HG03045 (cell line): Measurements from ENCODE around the gene EIF4G3.
"Not testable (repeated sequence)": the region's sequence is repeated elsewhere in the genome, so short reads cannot be mapped to it uniquely, and the experiment has no call there.

ENCODE experiments used
- ATAC-seq: cut with Tn5 transposase; IDR thresholded peaks from one replicate; pipeline ENCODE4 v1.9.1; 2021; ENCODE audit warnings: mild to moderate bottlenecking, moderate library complexity; ENCODE audit not compliant: unreplicated experiment

Gene EIF4G3

GRCh38 chr1:20887246-20887645 lies 289.5 kb downstream of the EIF4G3 start:
- ATAC-seq: no peak

GRCh38 chr1:20885121-20885520 lies 291.6 kb downstream of the EIF4G3 start:
- no peak for ATAC-seq

GRCh38 chr1:20884513-20884912 lies 292.2 kb downstream of the EIF4G3 start:
- ATAC-seq: no peak

- no peak for ATAC-seq
Observed at GRCh38 chr1:20883766-20884165, 292.9 kb downstream of the EIF4G3 start.

GRCh38 chr1:20882837-20883236 lies 293.9 kb downstream of the EIF4G3 start:
- no peak for ATAC-seq

GRCh38 chr1:20878799-20879198 lies 297.9 kb downstream of the EIF4G3 start:
- no peak for ATAC-seq

- ATAC-seq: no peak
Observed at GRCh38 chr1:20875198-20875973, 301.3 kb downstream of the EIF4G3 start.

GRCh38 chr1:20873311-20873710 lies 303.4 kb downstream of the EIF4G3 start:
- no peak for ATAC-seq

GRCh38 chr1:20871419-20871818 lies 305.3 kb downstream of the EIF4G3 start:
- ATAC-seq: no peak

- no peak for ATAC-seq
Observed at GRCh38 chr1:20870718-20871117, 306.0 kb downstream of the EIF4G3 start.

- ATAC-seq: no peak
Observed at GRCh38 chr1:20868263-20868662, 308.4 kb downstream of the EIF4G3 start.

- ATAC-seq: no peak
Observed at GRCh38 chr1:20867847-20868246, 308.9 kb downstream of the EIF4G3 start.

- ATAC-seq: no peak
Observed at GRCh38 chr1:20867062-20867461, 309.6 kb downstream of the EIF4G3 start.

GRCh38 chr1:20865001-20865400 lies 311.7 kb downstream of the EIF4G3 start:
- no peak for ATAC-seq

GRCh38 chr1:20854529-20854928 lies 322.2 kb downstream of the EIF4G3 start:
- no peak for ATAC-seq

- ATAC-seq: not testable (repeated sequence)
Observed at GRCh38 chr1:20851791-20852190, 324.9 kb downstream of the EIF4G3 start.

GRCh38 chr1:20850021-20850420 lies 326.7 kb downstream of the EIF4G3 start:
- ATAC-seq: no peak

GRCh38 chr1:20849100-20849499 lies 327.6 kb downstream of the EIF4G3 start:
- no peak for ATAC-seq

GRCh38 chr1:20848162-20848561 lies 328.5 kb downstream of the EIF4G3 start:
- no peak for ATAC-seq

GRCh38 chr1:20847611-20848080 lies 329.1 kb downstream of the EIF4G3 start:
- no peak for ATAC-seq

- no peak for ATAC-seq
Observed at GRCh38 chr1:20846461-20847374, 330.0 kb downstream of the EIF4G3 start.

- no peak for ATAC-seq
Observed at GRCh38 chr1:20840731-20841130, 336.0 kb downstream of the EIF4G3 start.
